Measurements from ENCODE around the gene IGSF6. TPM values are rescaled to one million over a fixed set of nuclear protein-coding genes. Genes with fewer than 3 reads are reported as not detected.
"Not testable (repeated sequence)": the region's sequence is repeated elsewhere in the genome, so short reads cannot be mapped to it uniquely, and the experiment has no call there.

Gene IGSF6
- polyA plus RNA-seq, 1 donor from 2014 or later: not detected

DNA sequence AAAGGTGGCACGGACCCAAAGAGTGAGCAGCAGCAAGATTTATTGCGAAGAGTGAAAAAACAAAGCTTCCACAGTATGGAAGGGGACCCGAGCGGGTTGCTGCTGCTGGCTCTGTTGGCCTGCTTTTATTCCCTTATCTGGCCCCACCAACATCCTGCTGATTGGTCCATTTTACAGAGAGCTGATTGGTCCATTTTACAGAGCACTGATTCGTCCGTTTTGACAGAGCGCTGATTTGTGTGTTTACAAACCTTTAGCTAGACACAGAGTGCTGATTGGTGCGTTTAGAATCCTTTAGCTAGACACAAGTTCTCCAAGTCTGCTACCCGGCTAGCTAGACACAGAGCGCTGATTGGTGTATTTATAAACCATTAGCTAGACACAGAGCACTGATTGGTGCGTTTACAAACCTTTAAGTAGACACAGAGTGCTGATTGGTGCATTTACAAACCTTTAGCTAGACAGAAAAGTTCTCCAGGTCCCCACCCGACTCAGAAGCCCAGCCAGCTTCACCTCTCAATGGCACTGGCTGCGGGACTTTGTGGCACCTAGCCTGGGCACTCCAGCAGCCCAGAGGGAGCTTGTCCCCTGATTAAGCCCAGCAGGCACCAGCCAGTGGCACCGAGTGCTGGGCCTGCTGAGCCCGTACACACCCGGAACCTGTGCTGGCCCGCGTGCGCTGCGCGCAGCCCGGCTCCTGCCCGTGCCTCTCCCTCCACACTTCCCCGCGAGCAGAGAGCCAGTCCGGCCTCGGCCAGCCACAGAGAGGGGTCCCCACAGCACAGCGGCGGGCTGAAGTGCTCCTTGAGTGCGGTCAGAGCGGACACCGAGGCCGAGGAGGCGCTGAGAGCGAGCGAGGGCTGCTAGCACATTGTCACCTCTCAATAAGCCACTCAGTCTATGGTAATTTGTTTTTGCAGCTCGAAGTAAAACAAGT, 15.1 kb downstream of the IGSF6 start:
- H3K27me3 ChIP-seq (ENCODE audit: insufficient read depth, low read depth, low read length): no peaks in the 10 kb centered on the region
- H3K27ac ChIP-seq (ENCODE audit: low read length): no peak overlapping the region
- H2AFZ ChIP-seq (ENCODE audit: low read depth, low read length): no peak overlapping the region
- H3K9me3 ChIP-seq (ENCODE audit: low read length): no peaks in the 10 kb centered on the region
- no peak overlapping the region for H3K4me3 ChIP-seq (ENCODE audit: low read length)
- H4K20me1 ChIP-seq (ENCODE audit: insufficient read depth): no peaks in the 10 kb centered on the region
- H3K79me2 ChIP-seq (replicated peaks; ENCODE audit: insufficient read depth, low read length): no peaks in the 10 kb centered on the region
- no peaks in the 10 kb centered on the region for H3K36me3 ChIP-seq (ENCODE audit: insufficient read depth, low read length)
- H3K9me2 ChIP-seq (ENCODE audit: insufficient read depth, low read length): no peaks in the 10 kb centered on the region
- H3F3A ChIP-seq (ENCODE audit: insufficient read depth, low read length, poor library complexity, severe bottlenecking): no peaks in the 10 kb centered on the region
- TF ChIP-seq, protein P1, sequence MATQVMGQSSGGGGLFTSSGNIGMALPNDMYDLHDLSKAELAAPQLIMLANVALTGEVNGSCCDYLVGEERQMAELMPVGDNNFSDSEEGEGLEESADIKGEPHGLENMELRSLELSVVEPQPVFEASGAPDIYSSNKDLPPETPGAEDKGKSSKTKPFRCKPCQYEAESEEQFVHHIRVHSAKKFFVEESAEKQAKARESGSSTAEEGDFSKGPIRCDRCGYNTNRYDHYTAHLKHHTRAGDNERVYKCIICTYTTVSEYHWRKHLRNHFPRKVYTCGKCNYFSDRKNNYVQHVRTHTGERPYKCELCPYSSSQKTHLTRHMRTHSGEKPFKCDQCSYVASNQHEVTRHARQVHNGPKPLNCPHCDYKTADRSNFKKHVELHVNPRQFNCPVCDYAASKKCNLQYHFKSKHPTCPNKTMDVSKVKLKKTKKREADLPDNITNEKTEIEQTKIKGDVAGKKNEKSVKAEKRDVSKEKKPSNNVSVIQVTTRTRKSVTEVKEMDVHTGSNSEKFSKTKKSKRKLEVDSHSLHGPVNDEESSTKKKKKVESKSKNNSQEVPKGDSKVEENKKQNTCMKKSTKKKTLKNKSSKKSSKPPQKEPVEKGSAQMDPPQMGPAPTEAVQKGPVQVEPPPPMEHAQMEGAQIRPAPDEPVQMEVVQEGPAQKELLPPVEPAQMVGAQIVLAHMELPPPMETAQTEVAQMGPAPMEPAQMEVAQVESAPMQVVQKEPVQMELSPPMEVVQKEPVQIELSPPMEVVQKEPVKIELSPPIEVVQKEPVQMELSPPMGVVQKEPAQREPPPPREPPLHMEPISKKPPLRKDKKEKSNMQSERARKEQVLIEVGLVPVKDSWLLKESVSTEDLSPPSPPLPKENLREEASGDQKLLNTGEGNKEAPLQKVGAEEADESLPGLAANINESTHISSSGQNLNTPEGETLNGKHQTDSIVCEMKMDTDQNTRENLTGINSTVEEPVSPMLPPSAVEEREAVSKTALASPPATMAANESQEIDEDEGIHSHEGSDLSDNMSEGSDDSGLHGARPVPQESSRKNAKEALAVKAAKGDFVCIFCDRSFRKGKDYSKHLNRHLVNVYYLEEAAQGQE (IDR thresholded peaks at IDR 0.05; ENCODE audit: borderline replicate concordance): no peak
- no peak for TF ChIP-seq POLR2AphosphoS5 (IDR thresholded peaks at IDR 0.05)
- TF ChIP-seq TAF1 (IDR thresholded peaks at IDR 0.05; ENCODE audit: low read depth): no peak
- no peak overlapping the region for H3K4me2 ChIP-seq (ENCODE audit: low read length)
- H3K9ac ChIP-seq (ENCODE audit: low read length): no peak overlapping the region

GRCh38 chr16:21635694-21636093, 16.7 kb downstream of the IGSF6 start:
- not testable (repeated sequence) for H3K36me3 ChIP-seq (ENCODE audit: insufficient read depth, low read length); H3F3A ChIP-seq (ENCODE audit: insufficient read depth, low read length, poor library complexity, severe bottlenecking); H3K4me3 ChIP-seq (ENCODE audit: low read length); H3K9me3 ChIP-seq (ENCODE audit: low read length); H3K79me2 ChIP-seq (replicated peaks; ENCODE audit: insufficient read depth, low read length); H3K27me3 ChIP-seq (ENCODE audit: insufficient read depth, low read depth, low read length); H3K9me2 ChIP-seq (ENCODE audit: insufficient read depth, low read length); H2AFZ ChIP-seq (ENCODE audit: low read depth, low read length); H3K4me2 ChIP-seq (ENCODE audit: low read length); H3K9ac ChIP-seq (ENCODE audit: low read length); H3K27ac ChIP-seq (ENCODE audit: low read length); H4K20me1 ChIP-seq (ENCODE audit: insufficient read depth)

GRCh38 chr16:21634216-21634615, 18.2 kb downstream of the IGSF6 start:
- no peaks in the 10 kb centered on the region for H3F3A ChIP-seq (ENCODE audit: insufficient read depth, low read length, poor library complexity, severe bottlenecking)
- H4K20me1 ChIP-seq (ENCODE audit: insufficient read depth): no peaks in the 10 kb centered on the region
- H3K4me3 ChIP-seq (ENCODE audit: low read length): no peak overlapping the region
- H2AFZ ChIP-seq (ENCODE audit: low read depth, low read length): no peak overlapping the region
- TF ChIP-seq TAF1 (IDR thresholded peaks at IDR 0.05; ENCODE audit: low read depth) (no peak), EZH2 (IDR thresholded peaks at IDR 0.05; ENCODE audit: borderline replicate concordance, insufficient read depth, low read length, poor library complexity, severe bottlenecking) (no peak), POLR2AphosphoS5 (IDR thresholded peaks at IDR 0.05) (no peak), EP300 (conservative IDR thresholded peaks at IDR 0.05; ENCODE audit: poor library complexity, severe bottlenecking) (no peak), SMC3 (conservative IDR thresholded peaks at IDR 0.05; ENCODE audit: poor library complexity) (no peak), MXI1 (conservative IDR thresholded peaks at IDR 0.05; ENCODE audit: poor library complexity, severe bottlenecking) (no peak), RAD21 (conservative IDR thresholded peaks at IDR 0.05) (no peak)
- TF ChIP-seq, protein P2, sequence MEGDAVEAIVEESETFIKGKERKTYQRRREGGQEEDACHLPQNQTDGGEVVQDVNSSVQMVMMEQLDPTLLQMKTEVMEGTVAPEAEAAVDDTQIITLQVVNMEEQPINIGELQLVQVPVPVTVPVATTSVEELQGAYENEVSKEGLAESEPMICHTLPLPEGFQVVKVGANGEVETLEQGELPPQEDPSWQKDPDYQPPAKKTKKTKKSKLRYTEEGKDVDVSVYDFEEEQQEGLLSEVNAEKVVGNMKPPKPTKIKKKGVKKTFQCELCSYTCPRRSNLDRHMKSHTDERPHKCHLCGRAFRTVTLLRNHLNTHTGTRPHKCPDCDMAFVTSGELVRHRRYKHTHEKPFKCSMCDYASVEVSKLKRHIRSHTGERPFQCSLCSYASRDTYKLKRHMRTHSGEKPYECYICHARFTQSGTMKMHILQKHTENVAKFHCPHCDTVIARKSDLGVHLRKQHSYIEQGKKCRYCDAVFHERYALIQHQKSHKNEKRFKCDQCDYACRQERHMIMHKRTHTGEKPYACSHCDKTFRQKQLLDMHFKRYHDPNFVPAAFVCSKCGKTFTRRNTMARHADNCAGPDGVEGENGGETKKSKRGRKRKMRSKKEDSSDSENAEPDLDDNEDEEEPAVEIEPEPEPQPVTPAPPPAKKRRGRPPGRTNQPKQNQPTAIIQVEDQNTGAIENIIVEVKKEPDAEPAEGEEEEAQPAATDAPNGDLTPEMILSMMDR (IDR thresholded peaks at IDR 0.05; ENCODE audit: poor library complexity, severe bottlenecking): no peak
- TF ChIP-seq, protein P1 (IDR thresholded peaks at IDR 0.05; ENCODE audit: borderline replicate concordance): no peak
- no peaks in the 10 kb centered on the region for H3K9me2 ChIP-seq (ENCODE audit: insufficient read depth, low read length)
- H3K27me3 ChIP-seq (ENCODE audit: insufficient read depth, low read depth, low read length): no peaks in the 10 kb centered on the region
- H3K9me3 ChIP-seq (ENCODE audit: low read length): no peaks in the 10 kb centered on the region
- no peak overlapping the region for H3K9ac ChIP-seq (ENCODE audit: low read length)
- no peak overlapping the region for H3K27ac ChIP-seq (ENCODE audit: low read length)
- H3K4me2 ChIP-seq (ENCODE audit: low read length): no peak overlapping the region
- H3K79me2 ChIP-seq (replicated peaks; ENCODE audit: insufficient read depth, low read length): no peaks in the 10 kb centered on the region
- H3K36me3 ChIP-seq (ENCODE audit: insufficient read depth, low read length): no peaks in the 10 kb centered on the region

All from neural cell (in vitro differentiated cells).